Stomach (tissue), 9 donors: Measurements from ENCODE around the gene DPYD. TPM values are rescaled to one million over a fixed set of nuclear protein-coding genes. Genes with fewer than 3 reads are reported as not detected.

Source experiments
- DNase-seq, 2 donors: peaks; one replicate each; pipeline versions ENCODE4 v3.0.0 to v3.0.0-alpha.2; 2013 to 2019
- H3K27ac ChIP-seq, 5 donors: fragments of 200-600 bp in 4 of 5; sonication (generic) in 4 of 5; one replicate each; pipeline ENCODE4 v1.5.1; 2013 to 2019; ENCODE audit warnings: mild to moderate bottlenecking in 1 of 5, moderate library complexity in 1 of 5
- H3K27me3 ChIP-seq, 3 donors: fragments of 200-600 bp; sonication (generic); one replicate each; pipeline ENCODE4 v1.5.1; 2017 to 2019; ENCODE audit warnings: mixed run types in 1 of 3
- H3K36me3 ChIP-seq, 4 donors: fragments of 200-600 bp; sonication (generic); 1 replicate in 3 of 4; 2 replicates in 1 of 4; pipeline ENCODE4 v1.5.1; 2016 to 2019
- H3K4me1 ChIP-seq, 4 donors: fragments of 200-600 bp; sonication (generic); one replicate each; pipeline ENCODE4 v1.5.1; 2016 to 2019
- H3K4me3 ChIP-seq, 4 donors: fragments of 200-600 bp; sonication (generic) in 3 of 4; one replicate each; pipeline ENCODE4 v1.5.1; 2016 to 2019; ENCODE audit warnings: mild to moderate bottlenecking in 1 of 4
- H3K9me3 ChIP-seq, 4 donors: fragments of 200-600 bp; sonication (generic); one replicate each; pipeline ENCODE4 v1.5.1; 2016 to 2019
- EP300 ChIP-seq: sonication (generic); formaldehyde crosslinking; IDR thresholded peaks from one replicate; pipeline ENCODE4 v1.6.1; 2017; ENCODE audit warnings: antibody characterized with exemption
- POLR2A ChIP-seq, 4 donors: fragments of 450-650 bp; IDR thresholded peaks; one replicate each; pipeline ENCODE4 v1.6.1; 2016; ENCODE audit warnings: antibody characterized with exemption in 4 of 4, control low read depth in 2 of 4, mild to moderate bottlenecking in 1 of 4, moderate library complexity in 1 of 4
- POLR2AphosphoS5 ChIP-seq, 3 donors: sonication (generic); formaldehyde crosslinking; IDR thresholded peaks; one replicate each; pipeline ENCODE4 v1.6.1; 2016; ENCODE audit warnings: antibody characterized with exemption in 3 of 3
- whole genome bisulfite sequencing, 5 donors: extraction: QIAGEN DNeasy Blood & Tissue Kit in 3 of 5; methylation state at CpG; one replicate each; pipeline versions ENCODE4 v1.1.5 to v1.1.7; 2013 to 2018; 5-methylcytosine and 5-hydroxymethylcytosine counted together
- intact Hi-C: fragments of 100-400 bp; cut with DNase I; formaldehyde crosslinking; loops from one replicate; pipeline ENCODE4 v1.15.1; 2023; ENCODE audit warnings: low total_unique reads
- polyA plus RNA-seq, 3 donors: library from polyadenylated mRNA; stranded (reverse); fragments of 200-250 nt; gene quantifications; one replicate each; pipeline ENCODE4 v1.2.3, GENCODE V29; 2013
- total RNA-seq, 5 donors: library from RNA; depleted of rRNA; stranded (reverse); fragments of >200 nt; gene quantifications; one replicate each; pipeline versions ENCODE4 v1.1.0 to v1.2.3, GENCODE V29; 2014 to 2016
- TF ChIP-seq, protein P1 (sequence below), 7 experiments: fragments of 450-650 bp in 4 of 7; fragments of 200-600 bp in 3 of 7; sonication (generic) in 3 of 7; IDR thresholded peaks; one replicate each; pipeline ENCODE4 v1.5.1; 2016 to 2019; ENCODE audit warnings: antibody characterized with exemption in 7 of 7, control low read depth in 2 of 7, mild to moderate bottlenecking in 1 of 7
- donor health status: healthy with polysubstance abuse.
- donor health status: Bipolar disorder and iron deficiency.
- donor health status: healthy.

DPYD gene
- total and polyA plus RNA-seq, 8 donors = 7.5 to 58.2 (median 18.2) TPM

DNA sequence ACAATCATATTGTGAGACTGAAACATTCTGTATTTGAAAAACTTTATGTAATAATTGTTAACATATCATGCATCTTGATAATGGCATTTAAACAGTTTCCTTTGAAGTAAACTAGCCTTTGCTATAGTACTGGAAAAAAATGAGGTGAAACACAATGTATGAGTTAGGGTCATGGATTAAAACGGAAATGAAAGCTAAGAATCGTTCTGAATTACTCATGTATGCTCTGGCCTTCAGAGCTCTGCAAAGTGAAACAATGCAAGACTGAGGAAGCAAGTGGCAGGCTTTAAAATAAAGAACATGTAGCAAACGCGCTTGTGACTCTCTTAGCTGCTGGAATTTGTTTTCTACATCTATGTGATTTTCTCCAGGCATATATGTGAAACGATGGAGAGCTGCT, 317.1 kb downstream of the DPYD start:
- H3K4me3 ChIP-seq = no peak overlapping the region
- TF ChIP-seq, protein P1, sequence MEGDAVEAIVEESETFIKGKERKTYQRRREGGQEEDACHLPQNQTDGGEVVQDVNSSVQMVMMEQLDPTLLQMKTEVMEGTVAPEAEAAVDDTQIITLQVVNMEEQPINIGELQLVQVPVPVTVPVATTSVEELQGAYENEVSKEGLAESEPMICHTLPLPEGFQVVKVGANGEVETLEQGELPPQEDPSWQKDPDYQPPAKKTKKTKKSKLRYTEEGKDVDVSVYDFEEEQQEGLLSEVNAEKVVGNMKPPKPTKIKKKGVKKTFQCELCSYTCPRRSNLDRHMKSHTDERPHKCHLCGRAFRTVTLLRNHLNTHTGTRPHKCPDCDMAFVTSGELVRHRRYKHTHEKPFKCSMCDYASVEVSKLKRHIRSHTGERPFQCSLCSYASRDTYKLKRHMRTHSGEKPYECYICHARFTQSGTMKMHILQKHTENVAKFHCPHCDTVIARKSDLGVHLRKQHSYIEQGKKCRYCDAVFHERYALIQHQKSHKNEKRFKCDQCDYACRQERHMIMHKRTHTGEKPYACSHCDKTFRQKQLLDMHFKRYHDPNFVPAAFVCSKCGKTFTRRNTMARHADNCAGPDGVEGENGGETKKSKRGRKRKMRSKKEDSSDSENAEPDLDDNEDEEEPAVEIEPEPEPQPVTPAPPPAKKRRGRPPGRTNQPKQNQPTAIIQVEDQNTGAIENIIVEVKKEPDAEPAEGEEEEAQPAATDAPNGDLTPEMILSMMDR (IDR thresholded peaks at IDR 0.05) = no peak
- TF ChIP-seq EP300 (no peak), POLR2A (IDR thresholded peaks at IDR 0.05) (no peak), POLR2AphosphoS5 (IDR thresholded peaks at IDR 0.05) (no peak)
- intact Hi-C loops = no loop called here
- peaks cover 0 to 12% (median 2%) of the 10 kb centered on the region in 4 donors for H3K4me1 ChIP-seq
- no peaks in the 10 kb centered on the region for H3K9me3 ChIP-seq
- no peak overlapping the region for H3K27ac ChIP-seq
- H3K27me3 ChIP-seq = no peaks in the 10 kb centered on the region
- DNase-seq = peak in 1 of 2 donors; percentile 45
- no peaks in the 10 kb centered on the region for H3K36me3 ChIP-seq
- WGBS, 5 donors = 16 to 32% (median 24%) methylated on average over 5 of the region's 5 CpGs

DNA sequence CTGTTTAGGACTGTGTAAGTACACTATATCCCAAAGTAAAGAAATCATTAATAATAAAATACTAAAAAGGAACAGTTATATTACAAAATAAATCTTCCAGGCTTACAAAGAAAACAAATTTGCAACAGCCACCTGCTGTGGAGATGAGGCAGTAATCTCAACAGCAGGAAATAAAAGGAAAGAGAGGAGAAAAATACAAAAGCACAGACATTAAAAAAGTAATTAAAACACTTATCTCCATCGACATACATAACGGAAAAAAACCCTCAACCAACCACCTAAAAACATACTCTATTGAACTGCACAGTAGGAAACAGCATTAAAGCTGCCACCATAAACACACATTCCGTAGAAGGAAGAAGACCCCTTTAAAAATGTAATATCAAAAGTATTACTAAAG, 317.6 kb downstream of the DPYD start:
- Histone ChIP-seq H3K27me3 (no peaks in the 10 kb centered on the region), H3K4me3 (no peak overlapping the region), H3K9me3 (no peaks in the 10 kb centered on the region), H3K36me3 (no peaks in the 10 kb centered on the region), H3K4me1 (peaks cover 0 to 12% (median 2%) of the 10 kb centered on the region in 4 donors), H3K27ac (no peak overlapping the region)
- intact Hi-C loops = no loop called here
- TF ChIP-seq POLR2AphosphoS5 (IDR thresholded peaks at IDR 0.05) (no peak), EP300 (no peak), POLR2A (IDR thresholded peaks at IDR 0.05) (no peak)
- TF ChIP-seq, protein P1 (IDR thresholded peaks at IDR 0.05) = no peak
- WGBS, 5 donors = 29 to 55% (median 44%) methylated on average over 3 of the region's 3 CpGs
- DNase-seq = no peak

DNA sequence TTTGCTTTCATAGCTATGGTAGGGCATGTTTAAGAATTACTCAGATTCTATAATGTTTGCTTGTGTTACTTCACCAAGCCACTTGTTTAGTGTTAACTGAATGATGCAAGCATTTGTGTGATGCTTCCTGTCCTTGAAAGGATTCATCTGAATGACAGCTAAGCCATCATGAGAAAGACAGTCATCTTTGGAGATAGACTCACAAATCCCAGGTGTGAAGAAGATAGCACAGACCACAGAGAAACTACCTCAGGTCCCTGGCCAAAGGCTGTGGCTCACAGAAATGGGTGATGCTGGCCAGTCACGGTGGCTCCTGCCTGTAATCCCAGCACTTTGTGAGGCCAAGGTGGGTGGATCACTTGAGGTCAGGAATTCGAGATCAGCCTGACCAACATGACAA, 321.4 kb downstream of the DPYD start:
- Histone ChIP-seq H3K27me3 (no peaks in the 10 kb centered on the region), H3K27ac (no peak overlapping the region), H3K9me3 (no peaks in the 10 kb centered on the region), H3K4me1 (peaks cover 0 to 12% (median 2%) of the 10 kb centered on the region in 4 donors), H3K4me3 (no peak overlapping the region), H3K36me3 (peaks cover 0 to 5% (median 1%) of the 10 kb centered on the region in 4 donors)
- intact Hi-C loops = no loop called here
- WGBS, 5 donors = 83 to 96% (median 90%) methylated on average over 2 of the region's 2 CpGs
- TF ChIP-seq, protein P1 (IDR thresholded peaks at IDR 0.05) = no peak
- TF ChIP-seq POLR2A (IDR thresholded peaks at IDR 0.05) = no peak
- no peak for DNase-seq

DNA sequence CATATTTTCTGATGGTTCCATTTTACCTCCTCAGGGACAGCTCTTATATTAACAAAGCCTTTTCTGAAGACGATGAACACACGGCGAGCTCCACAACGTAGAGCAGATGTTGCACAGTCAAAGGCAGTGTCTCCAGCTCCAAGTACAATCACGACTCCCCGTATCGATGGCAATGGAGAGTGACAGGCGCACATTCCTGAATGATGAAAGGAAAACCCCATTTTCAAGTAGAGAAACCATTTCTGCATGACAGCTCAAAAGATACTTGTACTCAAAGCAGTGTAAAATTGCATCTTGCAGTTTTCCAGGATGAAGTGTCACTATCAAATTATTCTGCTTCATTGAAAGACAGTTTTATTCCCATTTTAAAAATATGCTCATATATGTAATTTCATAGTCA, 327.6 kb downstream of the DPYD start:
- TF ChIP-seq POLR2A (IDR thresholded peaks at IDR 0.05) (no peak), POLR2AphosphoS5 (IDR thresholded peaks at IDR 0.05) (no peak), EP300 (no peak)
- TF ChIP-seq, protein P1 (IDR thresholded peaks at IDR 0.05) = no peak
- DNase-seq = no peak
- no peaks in the 10 kb centered on the region for H3K9me3 ChIP-seq
- H3K4me1 ChIP-seq = no peaks in the 10 kb centered on the region
- H3K4me3 ChIP-seq = no peak overlapping the region
- 88 to 97% (median 97%) methylated on average over 8 of the region's 8 CpGs for WGBS, 5 donors
- no peak overlapping the region for H3K27ac ChIP-seq
- H3K36me3 ChIP-seq = peaks cover 0 to 44% (median 36%) of the 10 kb centered on the region in 4 donors
- H3K27me3 ChIP-seq = no peaks in the 10 kb centered on the region
- intact Hi-C loops = no loop called here
